ENCODE measurements around the gene SKP2.

GRCh38 chr5:36155291-36155690, 3.4 kb downstream of the SKP2 start:
- TF ChIP-seq MAX (IDR thresholded peaks at IDR 0.05) (no peak), ZBTB7A (IDR thresholded peaks at IDR 0.05; ENCODE audit: low read depth) (no peak), USF1 (IDR thresholded peaks at IDR 0.05) (no peak)
